MM.1S (cell line): Measurements from ENCODE around the gene PLPP3.
"Not testable (repeated sequence)": the region's sequence is repeated elsewhere in the genome, so short reads cannot be mapped to it uniquely, and the experiment has no call there.

Experiments
- DNase-seq: peaks from one replicate; pipeline ENCODE4 v3.0.0-alpha.2; 2015
- H2AFZ ChIP-seq: fragments of 300-600 bp; sonication (generic); 2 replicates; pipeline ENCODE4 v1.6.0; 2016; ENCODE audit warnings: antibody characterized with exemption, low read length
- H3F3A ChIP-seq: fragments of 300-600 bp; sonication (generic); 2 replicates; pipeline ENCODE4 v1.6.1; 2016; ENCODE audit warnings: mild to moderate bottlenecking, antibody characterized with exemption, low read length, moderate library complexity, mixed read lengths; ENCODE audit not compliant: insufficient read depth
- H3K27ac ChIP-seq: fragments of 300-600 bp; sonication (generic); 2 replicates; pipeline ENCODE4 v1.5.1; 2016; ENCODE audit warnings: mild to moderate bottlenecking, low read length
- H3K27me3 ChIP-seq: fragments of 300-600 bp; sonication (generic); replicated peaks from 2 replicates; pipeline ENCODE4 v1.6.0; 2016; ENCODE audit warnings: low read length; ENCODE audit not compliant: insufficient read depth
- H3K36me3 ChIP-seq: fragments of 300-600 bp; sonication (generic); replicated peaks from 2 replicates; pipeline ENCODE4 v1.6.1; 2016; ENCODE audit warnings: mild to moderate bottlenecking, low read length, mixed read lengths; ENCODE audit not compliant: insufficient read depth
- H3K4me1 ChIP-seq: fragments of 300-600 bp; sonication (generic); 2 replicates; pipeline ENCODE4 v1.6.1; 2016; ENCODE audit warnings: low read length, mixed read lengths
- H3K4me2 ChIP-seq: fragments of 300-600 bp; sonication (generic); 2 replicates; pipeline ENCODE4 v1.6.0; 2016; ENCODE audit warnings: low read depth, low read length
- H3K4me3 ChIP-seq: fragments of 300-600 bp; sonication (generic); 2 replicates; pipeline ENCODE4 v1.5.1; 2016; ENCODE audit warnings: low read length, mixed read lengths
- H3K79me2 ChIP-seq: fragments of 300-600 bp; sonication (generic); 2 replicates; pipeline ENCODE4 v1.6.1; 2016; ENCODE audit warnings: mixed run types, low read length, mixed read lengths
- H3K9ac ChIP-seq: fragments of 300-600 bp; sonication (generic); 2 replicates; pipeline ENCODE4 v1.6.1; 2016; ENCODE audit warnings: low read length, mixed read lengths
- H3K9me2 ChIP-seq: fragments of 300-600 bp; sonication (generic); replicated peaks from 2 replicates; pipeline ENCODE4 v1.6.1; 2016; ENCODE audit warnings: mild to moderate bottlenecking, low read length, mixed read lengths; ENCODE audit not compliant: insufficient read depth
- H3K9me3 ChIP-seq: fragments of 300-600 bp; sonication (generic); replicated peaks from 2 replicates; pipeline ENCODE4 v1.6.1; 2016; ENCODE audit warnings: mild to moderate bottlenecking, low read length, mixed read lengths; ENCODE audit not compliant: insufficient read depth
- H4K20me1 ChIP-seq: fragments of 300-600 bp; sonication (generic); 2 replicates; pipeline ENCODE4 v1.6.1; 2016; ENCODE audit warnings: mild to moderate bottlenecking, low read length, moderate library complexity, mixed read lengths; ENCODE audit not compliant: insufficient read depth
- EZH2 ChIP-seq: fragments of 300-600 bp; sonication (generic); optimal IDR thresholded peaks from 2 replicates; pipeline ENCODE3; 2017; ENCODE audit warnings: low read depth, mild to moderate bottlenecking, antibody characterized with exemption, low read length, mixed read lengths
- EZH2phosphoT487 ChIP-seq: fragments of 300-600 bp; sonication (generic); IDR thresholded peaks from 2 replicates; pipeline ENCODE4 v1.6.1; 2018; ENCODE audit warnings: antibody characterized with exemption, low read length
- TF ChIP-seq, protein P1 (sequence below): fragments of 300-600 bp; sonication (generic); IDR thresholded peaks from 2 replicates; pipeline ENCODE4 v1.5.1; 2016; ENCODE audit warnings: antibody characterized with exemption, low read length, mixed read lengths

The PLPP3 gene

GRCh38 chr1:56626546-56626945 is 47.2 kb upstream of the PLPP3 start:
- Histone ChIP-seq H3K27ac (no peak overlapping the region), H3K27me3 (no peaks in the 10 kb centered on the region), H3K4me1 (no peaks in the 10 kb centered on the region), H3K9me2 (no peaks in the 10 kb centered on the region), H3K4me3 (no peak overlapping the region), H3K79me2 (no peaks in the 10 kb centered on the region), H2AFZ (no peak overlapping the region), H3K9me3 (no peaks in the 10 kb centered on the region), H3F3A (no peaks in the 10 kb centered on the region), H4K20me1 (no peaks in the 10 kb centered on the region), H3K9ac (no peak overlapping the region), H3K36me3 (no peaks in the 10 kb centered on the region), H3K4me2 (no peak overlapping the region)
- DNase-seq, result no peak
- no peak for TF ChIP-seq EZH2phosphoT487
- no peak for TF ChIP-seq EZH2
- TF ChIP-seq, protein P1, sequence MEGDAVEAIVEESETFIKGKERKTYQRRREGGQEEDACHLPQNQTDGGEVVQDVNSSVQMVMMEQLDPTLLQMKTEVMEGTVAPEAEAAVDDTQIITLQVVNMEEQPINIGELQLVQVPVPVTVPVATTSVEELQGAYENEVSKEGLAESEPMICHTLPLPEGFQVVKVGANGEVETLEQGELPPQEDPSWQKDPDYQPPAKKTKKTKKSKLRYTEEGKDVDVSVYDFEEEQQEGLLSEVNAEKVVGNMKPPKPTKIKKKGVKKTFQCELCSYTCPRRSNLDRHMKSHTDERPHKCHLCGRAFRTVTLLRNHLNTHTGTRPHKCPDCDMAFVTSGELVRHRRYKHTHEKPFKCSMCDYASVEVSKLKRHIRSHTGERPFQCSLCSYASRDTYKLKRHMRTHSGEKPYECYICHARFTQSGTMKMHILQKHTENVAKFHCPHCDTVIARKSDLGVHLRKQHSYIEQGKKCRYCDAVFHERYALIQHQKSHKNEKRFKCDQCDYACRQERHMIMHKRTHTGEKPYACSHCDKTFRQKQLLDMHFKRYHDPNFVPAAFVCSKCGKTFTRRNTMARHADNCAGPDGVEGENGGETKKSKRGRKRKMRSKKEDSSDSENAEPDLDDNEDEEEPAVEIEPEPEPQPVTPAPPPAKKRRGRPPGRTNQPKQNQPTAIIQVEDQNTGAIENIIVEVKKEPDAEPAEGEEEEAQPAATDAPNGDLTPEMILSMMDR, result no peak

GRCh38 chr1:56625819-56626440 is 46.6 kb upstream of the PLPP3 start:
- Histone ChIP-seq H3K4me3 (no peak overlapping the region), H3K36me3 (no peaks in the 10 kb centered on the region), H3K4me1 (no peaks in the 10 kb centered on the region), H2AFZ (no peak overlapping the region), H3K27me3 (no peaks in the 10 kb centered on the region), H3K9me2 (no peaks in the 10 kb centered on the region), H3K27ac (no peak overlapping the region), H3K9me3 (no peaks in the 10 kb centered on the region), H3K9ac (no peak overlapping the region), H3F3A (no peaks in the 10 kb centered on the region), H3K79me2 (no peaks in the 10 kb centered on the region), H4K20me1 (no peaks in the 10 kb centered on the region), H3K4me2 (no peak overlapping the region)
- DNase-seq, result no peak
- TF ChIP-seq EZH2, result no peak
- TF ChIP-seq, protein P1, result no peak

GRCh38 chr1:56617141-56617540 is 37.8 kb upstream of the PLPP3 start:
- Histone ChIP-seq H3K36me3 (no peaks in the 10 kb centered on the region), H3K4me1 (no peaks in the 10 kb centered on the region), H3K4me3 (no peak overlapping the region), H3F3A (no peaks in the 10 kb centered on the region), H2AFZ (no peak overlapping the region), H3K79me2 (no peaks in the 10 kb centered on the region), H3K27me3 (no peaks in the 10 kb centered on the region), H4K20me1 (no peaks in the 10 kb centered on the region), H3K4me2 (no peak overlapping the region), H3K9me3 (no peaks in the 10 kb centered on the region), H3K27ac (no peak overlapping the region), H3K9me2 (no peaks in the 10 kb centered on the region), H3K9ac (no peak overlapping the region)
- no peak for DNase-seq
- TF ChIP-seq, protein P1, result no peak
- no peak for TF ChIP-seq EZH2
- TF ChIP-seq EZH2phosphoT487, result no peak

DNA sequence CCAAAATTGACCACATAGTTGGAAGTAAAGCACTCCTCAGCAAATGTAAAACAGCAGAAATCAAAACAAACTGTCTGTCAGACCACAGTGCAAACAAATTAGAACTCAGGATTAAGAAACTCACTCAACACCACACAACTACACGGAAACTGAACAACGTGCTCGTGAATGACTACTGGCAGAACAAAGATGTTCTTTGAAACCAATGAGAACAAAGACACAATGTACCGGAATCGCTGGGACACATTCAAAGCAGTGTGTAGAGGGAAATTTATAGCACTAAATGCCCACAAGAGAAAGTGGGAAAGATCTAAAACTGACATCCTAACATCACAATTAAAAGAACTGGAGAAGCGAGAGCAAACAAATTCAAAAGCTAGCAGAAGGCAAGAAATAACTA is 31.4 kb upstream of the PLPP3 start:
- H3F3A ChIP-seq, H3K27me3 ChIP-seq, H3K36me3 ChIP-seq, H2AFZ ChIP-seq, H3K9me3 ChIP-seq, H3K4me3 ChIP-seq, H3K79me2 ChIP-seq, DNase-seq, H4K20me1 ChIP-seq, H3K4me1 ChIP-seq, H3K27ac ChIP-seq, H3K9ac ChIP-seq, H3K9me2 ChIP-seq, H3K4me2 ChIP-seq: not testable (repeated sequence)

DNA sequence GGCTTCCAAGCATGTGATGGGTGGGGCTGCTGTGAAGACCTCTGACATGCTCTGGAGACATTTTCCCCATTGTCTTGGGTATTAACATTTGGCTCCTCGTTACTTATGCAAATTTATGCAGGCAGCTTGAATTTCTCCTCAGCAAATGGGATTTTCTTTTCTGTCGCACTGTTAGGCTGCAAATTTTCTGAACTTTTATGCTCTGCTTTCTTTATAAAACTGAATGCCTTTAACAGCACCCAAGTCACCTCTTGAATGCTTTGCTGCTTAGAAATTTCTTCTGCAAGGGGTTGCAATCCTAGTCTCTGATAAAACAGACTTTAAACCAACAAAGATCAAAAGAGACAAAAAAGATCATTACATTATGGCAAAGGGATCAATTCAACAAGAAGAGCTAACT is 30.7 kb upstream of the PLPP3 start:
- H3K4me2 ChIP-seq, H3K9me3 ChIP-seq, H3K79me2 ChIP-seq, H3K9ac ChIP-seq, H2AFZ ChIP-seq, H3K4me3 ChIP-seq, H3K27ac ChIP-seq, H3K9me2 ChIP-seq, H3K36me3 ChIP-seq, H3K4me1 ChIP-seq, H3K27me3 ChIP-seq, DNase-seq, H4K20me1 ChIP-seq, H3F3A ChIP-seq: not testable (repeated sequence)
